ENCODE results near the gene NSUN7. TPM values are rescaled to one million over a fixed set of nuclear protein-coding genes. Genes with fewer than 3 reads are reported as not detected.
A peak's percentile ranks its signal among the peaks of the same experiment; 100 is the strongest.

Gene NSUN7
- polyA plus RNA-seq, 1 donor (not counting 4 experiments of a cell fraction or from before 2014, with no cell fraction given): 0.03 TPM

DNA sequence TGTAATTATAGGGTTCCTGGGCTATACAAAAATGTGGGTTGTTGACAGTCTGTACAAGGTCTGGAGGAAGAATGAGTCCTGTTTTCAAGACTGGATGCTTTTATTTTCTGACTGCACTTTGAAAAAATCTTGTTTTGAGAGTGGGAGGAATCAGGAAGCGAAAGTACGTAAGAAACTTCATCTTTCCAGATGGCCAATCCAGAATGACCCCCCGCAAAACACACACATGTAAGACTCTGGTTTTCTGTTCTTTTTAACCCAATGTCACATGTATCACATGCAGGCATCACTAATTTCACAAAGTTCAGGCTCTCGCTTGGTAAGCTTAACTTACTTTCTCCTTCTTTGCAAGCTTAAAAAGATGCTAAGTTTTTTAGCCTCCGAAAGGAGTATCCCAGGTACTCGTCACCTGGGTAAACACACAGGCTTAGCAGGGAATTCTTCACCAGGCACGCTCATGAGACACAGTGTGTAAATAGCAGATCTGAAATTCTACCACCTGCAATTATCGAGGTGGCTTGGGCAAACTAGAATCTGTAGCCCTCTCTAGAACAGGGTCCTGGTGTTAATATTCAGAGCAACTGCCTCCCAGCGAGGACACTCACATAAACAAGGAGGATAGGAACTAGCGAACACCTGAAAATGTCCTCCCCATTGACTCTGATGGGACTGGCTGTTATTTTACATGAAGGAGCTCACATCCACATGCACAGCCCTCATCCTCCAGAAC is 90.7 kb downstream of the NSUN7 start:
- Histone ChIP-seq H3K79me2 (ENCODE audit: control insufficient read depth, insufficient read depth, low read length) (no peaks in the 10 kb centered on the region), H3K9ac (ENCODE audit: control insufficient read depth, extremely low read depth, insufficient read depth, low read length) (no peak overlapping the region), H3K27ac (ENCODE audit: control insufficient read depth, insufficient read depth, low read length) (no peak overlapping the region), H3K27me3 (ENCODE audit: control insufficient read depth, extremely low read depth, insufficient read depth, low read length) (no peaks in the 10 kb centered on the region), H3K9me3 (ENCODE audit: control insufficient read depth, low read depth, low read length) (no peaks in the 10 kb centered on the region), H3K4me3 (ENCODE audit: control insufficient read depth in 2 of 3, extremely low read depth in 1 of 3, insufficient read depth in 2 of 3, low read depth in 1 of 3, low read length in 3 of 3) (no peak overlapping the region), H3K4me2 (ENCODE audit: control insufficient read depth, extremely low read depth, insufficient read depth, low read depth, low read length) (no peak overlapping the region), H4K20me1 (ENCODE audit: control insufficient read depth, extremely low read depth, insufficient read depth, low read length) (no peaks in the 10 kb centered on the region), H2AFZ (ENCODE audit: control insufficient read depth, low read length) (no peak overlapping the region), H3K36me3 (ENCODE audit: control insufficient read depth in 2 of 2, extremely low read depth in 1 of 2, insufficient read depth in 2 of 2, low read length in 2 of 2) (peaks cover 16 to 20% of the 10 kb centered on the region in 2 experiments), H3K4me1 (ENCODE audit: control insufficient read depth, extremely low read depth, insufficient read depth, low read length) (peaks cover 4% of the 10 kb centered on the region), H3K9me1 (ENCODE audit: control insufficient read depth, extremely low read depth, insufficient read depth, low read length) (no peaks in the 10 kb centered on the region)
- no peak for TF ChIP-seq EZH2 (IDR thresholded peaks at IDR 0.05; ENCODE audit: low read length)
- TF ChIP-seq, protein P1, sequence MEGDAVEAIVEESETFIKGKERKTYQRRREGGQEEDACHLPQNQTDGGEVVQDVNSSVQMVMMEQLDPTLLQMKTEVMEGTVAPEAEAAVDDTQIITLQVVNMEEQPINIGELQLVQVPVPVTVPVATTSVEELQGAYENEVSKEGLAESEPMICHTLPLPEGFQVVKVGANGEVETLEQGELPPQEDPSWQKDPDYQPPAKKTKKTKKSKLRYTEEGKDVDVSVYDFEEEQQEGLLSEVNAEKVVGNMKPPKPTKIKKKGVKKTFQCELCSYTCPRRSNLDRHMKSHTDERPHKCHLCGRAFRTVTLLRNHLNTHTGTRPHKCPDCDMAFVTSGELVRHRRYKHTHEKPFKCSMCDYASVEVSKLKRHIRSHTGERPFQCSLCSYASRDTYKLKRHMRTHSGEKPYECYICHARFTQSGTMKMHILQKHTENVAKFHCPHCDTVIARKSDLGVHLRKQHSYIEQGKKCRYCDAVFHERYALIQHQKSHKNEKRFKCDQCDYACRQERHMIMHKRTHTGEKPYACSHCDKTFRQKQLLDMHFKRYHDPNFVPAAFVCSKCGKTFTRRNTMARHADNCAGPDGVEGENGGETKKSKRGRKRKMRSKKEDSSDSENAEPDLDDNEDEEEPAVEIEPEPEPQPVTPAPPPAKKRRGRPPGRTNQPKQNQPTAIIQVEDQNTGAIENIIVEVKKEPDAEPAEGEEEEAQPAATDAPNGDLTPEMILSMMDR (optimal IDR thresholded peaks at IDR 0.05 in 1 of 3, IDR thresholded peaks at IDR 0.05 in 1 of 3, conservative IDR thresholded peaks at IDR 0.05 in 1 of 3; ENCODE audit: extremely low read depth in 1 of 3, insufficient read depth in 2 of 3, low read length in 3 of 3): no peak
- FAIRE-seq (no peak), DNase-seq (ENCODE audit: low read depth, low spot score) (no peak)
- dilution Hi-C loops (cut with MboI; ENCODE audit: extremely low pct_ligation_motif_present, low sequenced_read_pairs): no loop called here

DNA sequence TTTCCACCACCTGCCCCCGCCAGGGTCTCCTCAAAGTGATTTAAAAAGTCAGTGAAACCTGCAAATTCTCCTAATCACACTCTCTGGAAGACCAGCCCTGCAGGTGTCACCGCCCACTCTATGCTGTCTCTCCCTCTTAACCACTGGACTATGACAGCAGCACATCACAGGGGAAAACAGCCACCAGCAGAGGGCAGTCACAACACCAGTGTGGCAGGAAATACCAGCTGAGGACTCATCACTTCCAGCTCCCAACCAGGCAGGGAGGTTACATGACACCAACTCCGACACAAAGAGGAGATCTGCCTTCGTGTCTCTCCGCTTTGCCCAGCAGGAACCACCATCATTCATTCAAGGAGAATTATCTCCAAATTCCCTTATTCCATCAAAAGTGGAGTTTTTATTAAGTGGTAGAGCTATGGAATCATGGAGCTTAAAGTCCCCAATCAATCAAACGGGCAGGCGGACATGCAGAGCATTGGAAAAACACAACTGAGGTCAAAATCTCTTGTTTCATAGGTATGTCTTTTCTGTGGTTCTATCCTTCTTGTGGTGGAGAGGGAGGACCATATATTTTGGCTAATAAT is 91.3 kb downstream of the NSUN7 start:
- no peaks in the 10 kb centered on the region for H3K9me1 ChIP-seq (ENCODE audit: control insufficient read depth, extremely low read depth, insufficient read depth, low read length)
- H3K9ac ChIP-seq (ENCODE audit: control insufficient read depth, extremely low read depth, insufficient read depth, low read length): no peak overlapping the region
- TF ChIP-seq EZH2 (IDR thresholded peaks at IDR 0.05; ENCODE audit: low read length): no peak
- TF ChIP-seq, protein P1 (optimal IDR thresholded peaks at IDR 0.05 in 1 of 3, IDR thresholded peaks at IDR 0.05 in 1 of 3, conservative IDR thresholded peaks at IDR 0.05 in 1 of 3; ENCODE audit: extremely low read depth in 1 of 3, insufficient read depth in 2 of 3, low read length in 3 of 3): peak; percentile 88 to 99 (median 93)
- FAIRE-seq (peak; percentile 96), DNase-seq (ENCODE audit: low read depth, low spot score) (peak; percentile 38)
- peaks cover 13 to 20% of the 10 kb centered on the region in 2 experiments for H3K36me3 ChIP-seq (ENCODE audit: control insufficient read depth in 2 of 2, extremely low read depth in 1 of 2, insufficient read depth in 2 of 2, low read length in 2 of 2)
- no peaks in the 10 kb centered on the region for H3K27me3 ChIP-seq (ENCODE audit: control insufficient read depth, extremely low read depth, insufficient read depth, low read length)
- H4K20me1 ChIP-seq (ENCODE audit: control insufficient read depth, extremely low read depth, insufficient read depth, low read length): no peaks in the 10 kb centered on the region
- H3K4me2 ChIP-seq (ENCODE audit: control insufficient read depth, extremely low read depth, insufficient read depth, low read depth, low read length): no peak overlapping the region
- no peak overlapping the region for H3K27ac ChIP-seq (ENCODE audit: control insufficient read depth, insufficient read depth, low read length)
- H3K9me3 ChIP-seq (ENCODE audit: control insufficient read depth, low read depth, low read length): no peaks in the 10 kb centered on the region
- dilution Hi-C loops (cut with MboI; ENCODE audit: extremely low pct_ligation_motif_present, low sequenced_read_pairs): no loop called here
- H3K4me3 ChIP-seq (ENCODE audit: control insufficient read depth in 2 of 3, extremely low read depth in 1 of 3, insufficient read depth in 2 of 3, low read depth in 1 of 3, low read length in 3 of 3): no peak overlapping the region
- H3K79me2 ChIP-seq (ENCODE audit: control insufficient read depth, insufficient read depth, low read length): no peaks in the 10 kb centered on the region
- peaks cover 4% of the 10 kb centered on the region for H3K4me1 ChIP-seq (ENCODE audit: control insufficient read depth, extremely low read depth, insufficient read depth, low read length)
- H2AFZ ChIP-seq (ENCODE audit: control insufficient read depth, low read length): no peak overlapping the region

All from keratinocyte (primary cell).